ENCODE results near the gene TBCC. TPM values are rescaled to one million over a fixed set of nuclear protein-coding genes. Genes with fewer than 3 reads are reported as not detected.

Gene TBCC
- total RNA-seq, 1 donor from 2014 or later, result 35.2 TPM

DNA sequence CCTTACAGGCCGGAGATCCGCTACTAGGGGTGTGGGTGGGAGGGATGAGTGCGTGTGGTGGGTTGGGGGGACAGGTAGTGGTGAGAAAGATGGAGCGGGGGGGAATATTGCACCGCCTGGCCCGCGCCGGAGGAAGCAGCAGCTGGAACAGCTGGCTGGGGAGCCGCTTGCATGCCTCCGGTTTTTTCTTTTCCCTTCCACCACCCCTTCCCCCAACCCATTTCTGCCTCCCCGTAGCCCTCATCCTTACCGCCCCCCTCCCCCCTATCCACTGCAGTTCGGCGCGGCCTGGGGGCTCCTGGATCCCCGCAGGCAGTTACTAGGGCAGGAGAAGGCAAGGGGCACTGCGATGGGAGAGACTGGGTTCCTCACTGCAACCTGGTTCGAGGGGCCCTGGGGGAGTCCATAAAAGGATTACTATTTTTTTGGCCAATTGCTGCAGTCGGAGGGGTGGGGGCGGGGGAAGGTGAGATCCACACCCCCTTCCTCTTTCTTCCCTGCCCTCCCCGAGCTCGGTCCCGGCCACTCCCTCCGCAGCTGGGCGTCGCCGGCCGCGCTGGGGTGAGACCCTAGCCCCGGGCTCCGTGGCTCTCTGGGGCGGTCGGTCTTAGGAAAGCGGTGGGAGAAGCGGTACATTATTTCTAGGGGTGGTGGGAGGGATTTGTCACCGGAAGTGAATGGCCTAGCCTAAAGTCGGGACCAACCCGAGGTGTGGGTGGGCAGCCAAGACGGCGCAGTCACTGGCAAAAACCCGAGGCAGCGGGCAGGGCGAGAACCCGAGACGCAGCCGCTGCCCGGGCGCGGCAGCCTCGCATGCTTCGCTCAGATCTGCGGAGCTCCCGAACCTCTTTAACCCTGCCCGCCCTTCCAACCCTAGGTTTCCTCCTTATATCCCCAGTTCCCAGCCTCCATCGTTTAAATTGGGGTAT lies 824 bp upstream of the TBCC start:
- peaks cover 8% of the 10 kb centered on the region for H3K9me3 Mint-ChIP-seq (ENCODE audit: unreplicated experiment)
- DNase-seq, result peak; percentile 92
- peak overlapping the region; percentile 100 for H3K4me3 Mint-ChIP-seq (ENCODE audit: unreplicated experiment)
- peaks cover 10% of the 10 kb centered on the region for H3K27me3 Mint-ChIP-seq (ENCODE audit: unreplicated experiment)
- no peaks in the 10 kb centered on the region for H3K36me3 Mint-ChIP-seq (ENCODE audit: unreplicated experiment)
- peak overlapping the region; percentile 100 for H3K27ac Mint-ChIP-seq (ENCODE audit: unreplicated experiment)
- TF ChIP-seq, protein P1, sequence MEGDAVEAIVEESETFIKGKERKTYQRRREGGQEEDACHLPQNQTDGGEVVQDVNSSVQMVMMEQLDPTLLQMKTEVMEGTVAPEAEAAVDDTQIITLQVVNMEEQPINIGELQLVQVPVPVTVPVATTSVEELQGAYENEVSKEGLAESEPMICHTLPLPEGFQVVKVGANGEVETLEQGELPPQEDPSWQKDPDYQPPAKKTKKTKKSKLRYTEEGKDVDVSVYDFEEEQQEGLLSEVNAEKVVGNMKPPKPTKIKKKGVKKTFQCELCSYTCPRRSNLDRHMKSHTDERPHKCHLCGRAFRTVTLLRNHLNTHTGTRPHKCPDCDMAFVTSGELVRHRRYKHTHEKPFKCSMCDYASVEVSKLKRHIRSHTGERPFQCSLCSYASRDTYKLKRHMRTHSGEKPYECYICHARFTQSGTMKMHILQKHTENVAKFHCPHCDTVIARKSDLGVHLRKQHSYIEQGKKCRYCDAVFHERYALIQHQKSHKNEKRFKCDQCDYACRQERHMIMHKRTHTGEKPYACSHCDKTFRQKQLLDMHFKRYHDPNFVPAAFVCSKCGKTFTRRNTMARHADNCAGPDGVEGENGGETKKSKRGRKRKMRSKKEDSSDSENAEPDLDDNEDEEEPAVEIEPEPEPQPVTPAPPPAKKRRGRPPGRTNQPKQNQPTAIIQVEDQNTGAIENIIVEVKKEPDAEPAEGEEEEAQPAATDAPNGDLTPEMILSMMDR (IDR thresholded peaks at IDR 0.05; ENCODE audit: partially characterized antibody, unreplicated experiment), result no peak
- H3K4me1 Mint-ChIP-seq (ENCODE audit: low read depth, unreplicated experiment), result peaks cover 11% of the 10 kb centered on the region

DNA sequence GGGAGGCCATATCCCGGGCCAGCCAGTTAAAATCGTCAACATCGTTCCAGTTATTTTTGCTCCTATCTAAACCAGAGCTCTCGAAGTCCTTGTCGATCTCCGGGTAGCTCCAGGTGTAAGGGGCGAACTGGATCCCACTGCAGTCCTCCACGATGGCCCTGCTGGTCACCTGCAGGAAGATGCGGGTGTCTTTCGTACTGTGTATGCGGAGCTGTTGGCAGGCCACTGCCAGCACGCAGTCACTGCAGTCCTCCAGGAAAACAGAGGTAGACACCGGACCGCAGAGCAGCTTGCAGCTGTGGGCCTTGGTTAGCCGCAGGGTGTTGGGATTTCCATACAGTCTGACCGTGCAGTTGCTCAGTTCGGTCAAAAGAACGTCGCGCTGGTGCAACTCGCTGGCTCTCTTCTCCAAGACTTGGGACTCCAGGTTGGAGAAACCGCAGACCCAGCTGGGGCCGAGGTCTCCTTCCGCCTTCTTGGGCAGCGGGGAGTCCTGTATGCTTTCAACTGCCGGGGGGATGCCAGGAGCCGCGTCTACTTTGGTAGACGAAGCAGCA lies 742 bp downstream of the TBCC start:
- peak; percentile 40 for DNase-seq
- H3K27ac Mint-ChIP-seq (ENCODE audit: unreplicated experiment), result peak overlapping the region; percentile 100
- H3K36me3 Mint-ChIP-seq (ENCODE audit: unreplicated experiment), result no peaks in the 10 kb centered on the region
- peak overlapping the region; percentile 100 for H3K4me3 Mint-ChIP-seq (ENCODE audit: unreplicated experiment)
- peaks cover 10% of the 10 kb centered on the region for H3K27me3 Mint-ChIP-seq (ENCODE audit: unreplicated experiment)
- TF ChIP-seq, protein P1 (IDR thresholded peaks at IDR 0.05; ENCODE audit: partially characterized antibody, unreplicated experiment), result no peak
- peaks cover 11% of the 10 kb centered on the region for H3K4me1 Mint-ChIP-seq (ENCODE audit: low read depth, unreplicated experiment)
- peaks cover 8% of the 10 kb centered on the region for H3K9me3 Mint-ChIP-seq (ENCODE audit: unreplicated experiment)

DNA sequence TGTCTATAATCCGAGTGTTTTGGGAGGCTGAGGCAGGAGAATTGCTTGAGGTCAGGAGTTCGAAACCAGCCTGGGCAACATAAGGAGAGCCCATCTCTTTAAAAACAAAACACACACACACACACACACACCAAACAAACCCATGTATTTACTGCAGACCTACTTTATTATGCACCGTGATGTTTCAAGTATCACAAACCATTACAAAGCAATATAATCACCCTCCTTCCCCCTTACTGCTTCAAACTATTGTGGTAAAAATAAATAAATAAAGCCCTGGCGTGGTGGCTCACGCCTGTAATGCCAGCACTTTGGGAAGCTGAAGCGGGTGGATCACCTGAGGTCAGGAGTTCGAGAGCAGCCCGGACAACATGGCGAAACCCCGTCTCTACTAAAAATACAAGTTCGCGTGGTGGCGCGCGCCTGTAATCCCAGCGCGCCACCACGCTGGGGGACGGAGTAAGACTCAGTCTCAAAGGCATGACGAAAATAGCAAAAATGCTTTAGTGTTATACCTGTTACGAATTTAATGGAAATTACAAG lies 1.5 kb downstream of the TBCC start:
- Mint-ChIP-seq H3K36me3 (ENCODE audit: unreplicated experiment) (no peaks in the 10 kb centered on the region), H3K27me3 (ENCODE audit: unreplicated experiment) (peaks cover 10% of the 10 kb centered on the region), H3K27ac (ENCODE audit: unreplicated experiment) (peak overlapping the region; percentile 100), H3K4me1 (ENCODE audit: low read depth, unreplicated experiment) (peaks cover 11% of the 10 kb centered on the region), H3K9me3 (ENCODE audit: unreplicated experiment) (peaks cover 8% of the 10 kb centered on the region), H3K4me3 (ENCODE audit: unreplicated experiment) (peak overlapping the region; percentile 100)
- TF ChIP-seq, protein P1 (IDR thresholded peaks at IDR 0.05; ENCODE audit: partially characterized antibody, unreplicated experiment), result no peak
- DNase-seq, result no peak

DNA sequence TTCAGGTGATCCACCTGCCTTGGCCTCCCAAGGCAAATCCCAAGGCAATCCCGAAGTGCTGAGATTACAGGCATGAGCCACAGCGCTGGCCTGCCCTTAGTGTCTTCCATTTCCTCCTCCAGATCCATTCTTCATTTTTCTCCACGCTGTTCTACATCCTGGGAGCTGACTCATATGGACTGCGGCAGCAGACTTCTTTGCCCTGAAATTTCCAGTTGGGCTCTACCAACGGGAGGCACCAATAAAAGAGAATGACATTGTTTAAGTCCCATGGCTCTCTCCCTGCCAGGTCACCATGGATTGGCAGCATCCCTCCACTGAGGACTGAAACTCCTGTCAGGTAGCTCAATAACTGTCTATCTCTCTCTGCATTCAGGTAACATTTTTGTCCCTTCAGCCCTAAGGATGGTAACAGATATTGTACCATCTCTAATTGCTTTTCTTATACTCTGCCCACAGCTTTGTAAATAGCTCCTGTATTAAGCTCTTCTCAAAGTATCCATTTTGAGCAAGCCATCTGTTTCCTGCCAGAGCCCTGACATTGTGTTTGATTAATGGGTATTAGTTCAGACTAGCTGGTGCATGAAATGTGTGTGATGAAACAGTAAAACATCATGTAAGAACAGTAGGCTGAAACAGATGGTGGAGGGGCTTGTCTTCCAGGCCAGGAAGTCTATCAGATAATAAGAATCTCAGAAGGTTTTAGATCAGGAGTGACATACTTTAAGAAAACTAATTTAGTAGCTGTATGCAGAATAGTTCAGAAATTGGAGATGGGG lies 3.6 kb downstream of the TBCC start:
- Mint-ChIP-seq H3K4me3 (ENCODE audit: unreplicated experiment) (peak overlapping the region; percentile 65), H3K27ac (ENCODE audit: unreplicated experiment) (peak overlapping the region; percentile 69), H3K36me3 (ENCODE audit: unreplicated experiment) (no peaks in the 10 kb centered on the region), H3K4me1 (ENCODE audit: low read depth, unreplicated experiment) (peaks cover 9% of the 10 kb centered on the region), H3K9me3 (ENCODE audit: unreplicated experiment) (peaks cover 5% of the 10 kb centered on the region), H3K27me3 (ENCODE audit: unreplicated experiment) (peaks cover 8% of the 10 kb centered on the region)
- DNase-seq, result no peak
- TF ChIP-seq, protein P1 (IDR thresholded peaks at IDR 0.05; ENCODE audit: partially characterized antibody, unreplicated experiment), result no peak

Measured in glutamatergic neuron (in vitro differentiated cells).